Prostate gland (tissue), 2 donors: ENCODE results near the gene NANOG. TPM values are rescaled to one million over a fixed set of nuclear protein-coding genes. Genes with fewer than 3 reads are reported as not detected.
"Not testable (repeated sequence)": the region's sequence is repeated elsewhere in the genome, so short reads cannot be mapped to it uniquely, and the experiment has no call there.

Source experiments
- DNase-seq: peaks from one replicate; pipeline ENCODE4 v3.0.0-alpha.2; 2019; ENCODE audit warnings: low spot score
- H3K27ac ChIP-seq, 2 donors: fragments of 200-600 bp; sonication (generic); 2 replicates each; pipeline ENCODE4 v1.5.1; 2017 to 2019
- H3K27me3 ChIP-seq: fragments of 200-600 bp; sonication (generic); replicated peaks from 2 replicates; pipeline ENCODE4 v1.5.1; 2019; ENCODE audit not compliant: insufficient read depth
- H3K36me3 ChIP-seq, 2 donors: fragments of 200-600 bp; sonication (generic); 1 replicate in 1 of 2; 2 replicates in 1 of 2; pipeline versions ENCODE4 v1.5.1 to v1.8.1; 2017 to 2019
- H3K4me1 ChIP-seq: fragments of 200-600 bp; sonication (generic); replicated peaks from 2 replicates; pipeline ENCODE4 v1.5.1; 2019
- H3K4me3 ChIP-seq, 2 donors: fragments of 200-600 bp; sonication (generic); 2 replicates each; pipeline ENCODE4 v1.5.1; 2017 to 2019
- H3K9me3 ChIP-seq: fragments of 200-600 bp; sonication (generic); 2 replicates; pipeline ENCODE4 v1.5.1; 2017
- CTCF ChIP-seq, 4 experiments: fragments of 200-600 bp in 2 of 4; fragments of 450-650 bp in 2 of 4; sonication (generic) in 2 of 4; IDR thresholded peaks; 1 replicate in 3 of 4; 2 replicates in 1 of 4; pipeline ENCODE4 v1.5.1; 2016 to 2019; ENCODE audit warnings: antibody characterized with exemption in 4 of 4, mild to moderate bottlenecking in 2 of 4, moderate library complexity in 2 of 4
- POLR2A ChIP-seq: fragments of 450-650 bp; IDR thresholded peaks from one replicate; pipeline ENCODE4 v1.6.1; 2016; ENCODE audit warnings: antibody characterized with exemption, mild to moderate bottlenecking
- POLR2AphosphoS5 ChIP-seq: sonication (generic); formaldehyde crosslinking; IDR thresholded peaks from one replicate; pipeline ENCODE4 v1.6.1; 2017; ENCODE audit warnings: antibody characterized with exemption
- WGBS: methylation state at CpG from one replicate; pipeline ENCODE4 v1.1.5; 2018; 5-methylcytosine and 5-hydroxymethylcytosine counted together
- intact Hi-C: fragments of 100-400 bp; cut with DNase I; formaldehyde crosslinking; loops from one replicate; pipeline ENCODE4 v1.14.2; 2022
- small RNA-seq, 2 donors: library from RNA; depleted of rRNA; stranded (forward); fragments of <200 nt; gene quantifications; one replicate each; pipeline ENCODE3, GENCODE V24; 2016
- total RNA-seq, 2 donors: library from RNA; depleted of rRNA; stranded (reverse); fragments of >200 nt; gene quantifications; one replicate each; pipeline ENCODE4 v1.1.0, GENCODE V29; 2016

NANOG gene
- total RNA-seq, 2 donors from 2014 or later, result 0.05 to 0.23 TPM

DNA sequence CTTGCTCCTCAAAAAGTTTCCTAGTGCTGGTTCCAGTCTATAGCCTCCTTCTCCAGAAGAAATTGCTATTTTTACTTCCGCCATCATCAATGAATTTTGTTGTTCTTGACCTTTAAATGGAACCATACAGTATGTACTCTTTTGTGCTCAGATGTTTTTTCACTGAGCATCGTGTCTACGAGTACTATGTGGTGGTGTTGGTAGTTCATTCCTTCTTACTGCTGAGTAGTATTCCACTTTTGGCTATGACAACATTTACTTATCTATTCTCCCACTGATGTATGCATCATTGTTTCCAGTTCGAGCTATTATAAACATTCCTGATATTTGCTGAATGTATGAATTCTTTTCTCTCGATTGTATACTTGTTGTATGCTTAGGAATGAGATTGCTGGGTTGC lies 54.9 kb downstream of the NANOG start:
- no peaks in the 10 kb centered on the region for H3K4me1 ChIP-seq
- intact Hi-C loops, result no loop called here
- H3K27ac ChIP-seq, result no peak overlapping the region
- DNase-seq, result no peak
- no peaks in the 10 kb centered on the region for H3K27me3 ChIP-seq
- no peak overlapping the region for H3K4me3 ChIP-seq
- WGBS, result 84% methylated on average over 5 of the region's 5 CpGs
- H3K9me3 ChIP-seq, result no peaks in the 10 kb centered on the region
- TF ChIP-seq POLR2A (no peak), CTCF (IDR thresholded peaks at IDR 0.05) (no peak), POLR2AphosphoS5 (no peak)
- no peaks in the 10 kb centered on the region for H3K36me3 ChIP-seq

GRCh38 chr12:7847226-7848097 lies 58.3 kb downstream of the NANOG start:
- H3K27me3 ChIP-seq, H3K4me1 ChIP-seq, H3K4me3 ChIP-seq, H3K36me3 ChIP-seq, H3K9me3 ChIP-seq, intact Hi-C loops, H3K27ac ChIP-seq, DNase-seq: not testable (repeated sequence)
- WGBS, result 18% methylated on average over 4 of the region's 4 CpGs

DNA sequence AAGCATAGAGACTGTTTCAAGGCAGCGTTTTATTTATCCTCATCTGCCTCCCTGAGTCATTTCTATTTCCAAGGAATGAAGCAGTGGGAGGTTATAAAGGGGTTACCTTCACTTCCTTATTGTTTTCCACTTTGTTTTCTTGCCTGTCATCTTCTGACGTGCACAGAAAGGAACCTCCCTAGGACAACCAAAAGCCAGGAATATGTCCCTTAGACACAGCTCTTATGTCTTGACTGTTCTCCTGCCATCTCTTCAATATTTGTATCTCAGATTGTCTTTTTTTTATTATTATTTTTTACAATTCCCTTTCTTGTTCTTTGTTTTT lies 58.9 kb downstream of the NANOG start:
- intact Hi-C loops, H3K27me3 ChIP-seq, H3K9me3 ChIP-seq, H3K4me3 ChIP-seq, H3K4me1 ChIP-seq, DNase-seq, H3K27ac ChIP-seq, H3K36me3 ChIP-seq: not testable (repeated sequence)
- WGBS, result 18% methylated on average over 2 of the region's 2 CpGs

Small RNAs within 50 kb of the gene (small RNA-seq; reads per million reads assigned to genes)
- gene RF00019, result 0 reads per million in 2 donors

Other genes with a start within 250 kb of the NANOG start
- gene APOBEC1, start 123.5 kb upstream of the NANOG start, total RNA-seq, result not detected
- gene GDF3, start 93.6 kb upstream of the NANOG start, total RNA-seq, result not detected
- 1 to 10 TPM in 1 of 2 donors, not detected in 1; 1.8 TPM for gene DPPA3, start 78.0 kb upstream of the NANOG start, total RNA-seq
- gene CLEC4C, start 42.0 kb upstream of the NANOG start, total RNA-seq, result 1 to 10 TPM in 1 of 2 donors, not detected in 1; 1.3 TPM
- gene NANOGNB, start 24.2 kb upstream of the NANOG start, total RNA-seq, result not detected
- gene SLC2A14, start 83.5 kb downstream of the NANOG start, total RNA-seq, result 10 to 100 TPM in 1 of 2 donors, not detected in 1; 10.7 TPM
- gene SLC2A3, start 146.8 kb downstream of the NANOG start, total RNA-seq, result 10 to 100 TPM in 1 of 2 donors, 1 to 10 TPM in 1; 4.1 to 21.2 TPM
- 10 to 100 TPM; 15.4 to 27.8 TPM for gene FOXJ2, start 243.3 kb downstream of the NANOG start, total RNA-seq